ENCODE results near the gene SC5D.

SC5D gene

GRCh38 chr11:121329781-121330395, 37.3 kb downstream of the SC5D start:
- DNase-seq, result no peak

DNA sequence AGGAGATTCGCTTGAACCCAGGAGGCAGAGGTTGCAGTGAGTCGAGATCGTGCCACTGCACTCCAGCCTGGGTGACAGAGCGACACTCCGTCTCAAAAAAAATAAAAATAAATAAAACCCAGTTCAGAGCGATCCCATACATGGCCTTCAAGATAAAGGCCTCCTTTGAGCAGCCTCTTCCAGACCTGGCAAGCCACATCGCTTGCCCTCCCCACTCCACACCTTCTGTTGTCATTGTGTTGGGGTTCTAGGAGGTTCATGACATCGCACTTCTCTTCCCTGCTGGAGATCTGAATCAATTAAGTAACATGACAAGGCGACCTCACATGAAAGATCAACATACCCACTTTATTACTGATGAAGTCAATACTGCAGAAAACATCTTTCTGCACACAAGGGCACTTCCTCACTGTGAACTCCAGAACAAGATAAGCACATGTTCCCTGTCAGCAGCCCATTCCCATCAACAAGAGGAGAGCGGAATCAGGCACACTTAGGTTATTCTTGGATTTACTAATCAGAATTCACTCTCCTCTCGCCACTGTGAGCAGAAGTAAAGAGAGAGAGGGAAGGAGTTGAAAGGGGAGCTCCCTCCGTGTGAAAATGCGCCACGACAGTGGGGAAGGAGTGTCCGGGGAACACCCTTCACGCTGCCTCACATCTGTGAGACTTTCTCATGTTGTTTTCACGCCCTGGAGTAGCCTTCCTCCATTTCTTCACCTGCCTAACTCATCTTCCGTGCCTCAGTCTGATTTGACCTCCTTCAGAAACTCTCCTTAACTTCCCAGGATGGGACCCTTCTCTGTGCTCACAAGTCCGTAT, 38.3 kb downstream of the SC5D start:
- no peak for DNase-seq

DNA sequence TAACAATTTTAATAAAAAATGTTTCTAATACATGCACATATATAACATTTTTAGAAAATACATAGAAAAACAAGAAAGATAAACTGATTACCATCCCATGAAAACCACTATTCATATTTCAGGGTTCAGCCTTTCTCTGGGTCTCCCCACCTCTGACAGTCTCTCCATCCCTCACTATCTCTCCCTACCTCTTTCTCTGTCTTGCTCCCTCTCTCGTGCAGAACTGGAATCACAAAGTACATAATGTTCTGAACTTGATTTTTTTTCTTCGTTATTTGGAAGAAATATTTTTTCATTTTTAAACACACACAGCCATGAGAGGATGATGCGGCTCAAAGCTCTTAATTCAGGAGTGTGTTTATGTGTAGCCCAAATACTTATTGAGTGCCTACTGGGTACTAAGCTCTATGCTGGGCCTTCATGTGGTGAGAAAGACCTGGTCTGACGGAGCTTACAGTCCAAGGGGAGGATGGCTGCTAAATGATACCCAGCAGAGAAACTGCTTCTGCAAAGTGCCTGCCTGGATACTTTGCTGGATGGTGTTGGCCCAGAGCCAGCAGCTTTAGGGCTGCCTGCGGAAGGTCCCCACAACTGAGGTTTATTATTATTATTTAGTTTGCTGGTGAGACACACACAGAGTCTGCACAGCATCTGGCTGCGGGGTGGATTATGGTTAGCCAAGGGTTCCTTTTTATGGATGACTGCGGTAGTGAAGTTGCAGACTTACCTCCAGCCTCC, 42.6 kb downstream of the SC5D start:
- DNase-seq, result no peak

DNA sequence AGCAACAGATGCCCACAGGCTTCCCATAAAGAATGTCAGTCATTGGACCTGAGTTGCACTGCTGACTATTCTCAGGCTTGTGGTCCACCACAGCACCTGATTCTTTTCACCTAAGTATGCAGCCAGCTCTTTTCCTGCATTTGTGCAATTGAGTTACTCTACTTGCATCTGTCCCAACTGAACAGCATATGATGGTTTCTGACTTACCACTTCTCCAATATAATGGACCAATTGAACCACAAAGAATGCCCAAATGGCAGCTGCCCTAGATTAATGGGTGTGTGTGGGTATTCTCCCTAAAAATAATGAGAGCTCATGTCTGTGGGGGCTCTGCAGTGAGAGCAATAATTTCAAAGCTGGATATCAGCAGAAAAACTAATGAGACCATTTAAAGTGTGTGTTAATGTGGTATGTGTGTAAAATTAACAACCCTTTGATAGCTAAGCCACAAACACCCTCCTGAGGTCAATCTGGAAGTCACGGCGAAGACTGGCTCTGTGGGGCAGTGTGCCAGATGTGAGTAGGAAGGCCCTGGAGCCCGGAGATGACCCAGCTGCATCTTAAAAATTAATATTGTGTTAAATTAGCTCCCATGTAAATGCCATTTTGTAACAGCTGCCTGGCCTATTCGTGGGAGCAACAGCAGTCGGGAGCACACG, 43.8 kb downstream of the SC5D start:
- DNase-seq, result no peak

DNA sequence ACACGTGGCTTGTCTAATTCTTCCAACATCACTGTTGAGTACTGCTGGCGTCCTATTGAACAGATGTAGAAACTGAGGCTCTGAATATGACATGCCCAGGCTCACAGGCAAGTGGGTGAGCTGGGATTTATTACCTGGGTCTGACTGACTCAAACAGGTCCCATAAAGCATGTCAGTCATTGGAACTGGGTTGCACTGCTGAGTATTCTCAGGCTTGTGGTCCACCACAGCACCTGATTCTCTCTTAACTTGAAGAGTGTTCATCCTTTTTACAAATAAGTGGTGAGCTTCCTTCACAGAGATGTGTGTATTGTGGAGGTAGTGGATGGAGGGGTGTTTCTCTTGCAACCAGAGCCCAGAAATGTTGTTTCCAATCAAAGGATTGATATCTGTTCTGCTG, 44.5 kb downstream of the SC5D start:
- no peak for DNase-seq

DNA sequence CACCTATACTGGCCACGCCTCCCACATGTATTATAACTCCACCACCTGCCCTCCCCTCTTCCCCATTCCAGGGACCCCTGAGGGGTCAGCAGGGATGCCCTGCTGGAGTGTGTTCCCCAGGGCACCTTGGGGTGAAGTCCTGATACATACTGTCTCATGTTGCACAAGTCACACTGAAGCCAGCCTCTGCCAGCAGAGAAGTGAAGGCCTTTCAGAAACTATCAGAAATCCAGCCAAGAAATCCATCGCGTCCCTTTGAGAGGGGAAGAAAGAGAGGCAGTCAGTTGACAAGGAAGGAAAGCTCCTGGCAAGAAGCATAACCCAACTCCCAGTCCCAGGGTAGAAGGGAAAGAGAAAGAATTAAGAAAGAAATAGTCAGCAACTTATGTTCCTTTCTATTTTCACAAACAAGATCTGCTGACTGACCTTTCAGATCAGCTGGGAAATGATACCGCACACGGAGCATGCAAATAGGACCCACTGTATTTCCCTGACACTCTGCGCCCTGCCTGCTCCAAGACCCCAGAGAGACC, 45.2 kb downstream of the SC5D start:
- no peak for DNase-seq

GRCh38 chr11:121338536-121338935, 46.0 kb downstream of the SC5D start:
- DNase-seq, result no peak

DNA sequence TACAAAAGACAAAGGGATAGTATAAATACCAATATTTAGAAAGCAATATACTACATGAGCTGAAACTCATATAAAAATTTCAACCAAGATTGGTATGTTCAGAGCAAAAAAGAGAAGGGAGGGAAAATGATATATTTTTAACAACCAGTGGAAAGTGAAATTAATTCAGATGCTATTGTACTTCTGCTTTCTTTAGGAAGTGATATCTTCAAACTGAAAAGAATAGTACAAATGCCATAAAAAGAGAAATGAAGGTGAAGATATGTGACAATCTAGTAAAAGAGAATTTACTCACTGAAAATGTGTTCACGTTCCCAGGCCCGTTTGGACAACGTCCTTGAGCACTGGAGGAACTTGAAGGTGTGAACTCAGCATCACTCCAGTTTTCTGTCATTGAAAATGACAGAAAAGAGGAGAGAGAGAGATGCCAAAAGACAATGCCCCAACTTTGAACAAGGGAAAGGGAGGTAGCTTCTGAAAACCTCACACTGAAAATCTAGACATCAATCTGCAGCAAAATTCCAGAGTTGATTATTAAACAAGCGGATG, 47.5 kb downstream of the SC5D start:
- DNase-seq, result no peak

- peak; percentile 7 for DNase-seq
Measured at GRCh38 chr11:121341609-121342008, 49.0 kb downstream of the SC5D start.

- no peak for DNase-seq
Measured at GRCh38 chr11:121344824-121345223, 52.3 kb downstream of the SC5D start.

- no peak for DNase-seq
Measured at GRCh38 chr11:121347094-121347493, 54.5 kb downstream of the SC5D start.

DNA sequence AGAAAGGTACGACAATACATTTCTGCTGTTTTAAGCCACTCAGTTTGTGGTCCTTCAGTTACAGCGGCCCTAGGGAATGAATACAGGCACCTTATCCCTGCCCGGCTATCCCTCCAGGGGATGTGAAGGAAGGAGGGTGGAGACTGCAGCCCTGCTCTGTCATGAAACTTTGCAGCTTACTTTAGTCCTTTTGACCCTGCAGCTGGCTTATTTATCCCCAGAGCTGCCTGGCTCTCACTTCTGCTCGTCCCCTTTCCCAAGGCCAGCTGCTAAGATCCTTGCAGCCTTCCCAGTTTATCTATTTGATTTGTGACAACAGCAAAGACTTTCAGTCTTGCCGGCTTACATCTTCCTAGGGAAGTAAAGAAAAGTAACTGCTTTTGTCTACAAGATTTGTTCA, 55.2 kb downstream of the SC5D start:
- no peak for DNase-seq

GRCh38 chr11:121348220-121348875, 55.8 kb downstream of the SC5D start:
- DNase-seq, result no peak

- no peak for DNase-seq
Measured at GRCh38 chr11:121349790-121350189, 57.2 kb downstream of the SC5D start.

DNA sequence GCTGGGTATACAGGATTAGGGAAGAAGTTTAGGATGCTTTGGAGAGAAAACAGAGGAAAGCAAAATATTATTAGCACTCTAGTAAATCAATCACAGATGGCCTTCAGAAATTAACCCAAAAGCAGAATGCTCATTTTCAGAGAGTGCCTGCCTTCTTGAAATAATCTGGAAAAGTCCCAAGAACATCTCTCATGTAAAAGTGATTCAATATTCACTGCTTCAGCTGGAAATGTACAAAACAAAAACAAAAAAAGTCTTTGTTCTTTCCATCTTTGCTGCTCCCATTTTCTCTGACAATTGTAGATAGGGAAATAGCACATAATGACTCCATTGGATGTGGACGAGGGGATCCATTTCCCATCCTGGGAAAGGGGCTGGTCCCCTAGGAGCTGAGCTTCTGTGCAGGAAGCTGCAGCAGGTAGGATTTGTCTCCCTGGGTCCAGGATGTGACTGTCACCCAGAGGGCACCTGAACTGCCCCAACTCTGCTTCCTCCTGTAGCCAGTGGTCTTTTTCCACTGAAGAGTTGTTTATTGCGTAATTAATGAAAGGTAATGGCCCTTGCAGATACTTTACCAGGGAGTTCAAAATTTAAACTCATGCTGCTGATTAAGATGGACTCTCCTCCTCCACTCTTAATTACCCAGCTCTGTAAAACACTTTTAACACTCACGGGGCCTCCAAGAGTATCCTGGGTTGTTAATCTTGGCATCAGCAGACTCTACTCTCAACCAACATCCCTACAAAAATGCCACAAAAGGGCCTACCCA, 57.9 kb downstream of the SC5D start:
- no peak for DNase-seq

GRCh38 chr11:121351083-121351630, 58.6 kb downstream of the SC5D start:
- DNase-seq, result no peak

- DNase-seq, result no peak
Measured at GRCh38 chr11:121352251-121352891, 59.8 kb downstream of the SC5D start.

DNA sequence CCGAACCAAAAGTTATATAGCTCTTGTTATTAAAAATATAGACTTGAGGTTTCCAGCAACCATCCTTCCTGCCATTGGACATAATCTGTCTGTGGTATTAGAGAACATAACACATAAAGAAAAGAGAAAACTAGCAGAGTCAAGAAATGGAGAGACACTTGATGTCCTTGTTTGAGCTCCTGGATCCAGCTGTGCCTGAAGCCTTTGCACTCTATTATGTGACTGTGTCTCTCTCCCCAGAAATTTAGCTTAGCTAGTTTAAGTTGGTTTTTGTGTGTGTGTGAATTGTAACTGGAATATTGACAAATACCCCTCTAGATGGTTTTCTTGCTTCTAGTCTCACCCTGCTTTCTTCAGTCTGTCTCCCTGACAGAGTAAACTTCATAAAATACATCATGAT, 61.6 kb downstream of the SC5D start:
- DNase-seq, result no peak

- DNase-seq, result no peak
Measured at GRCh38 chr11:121356357-121356756, 63.8 kb downstream of the SC5D start.
